ENCODE measurements around the gene ZNF280D. TPM values are rescaled to one million over a fixed set of nuclear protein-coding genes. Genes with fewer than 3 reads are reported as not detected.
"Not testable (repeated sequence)": the region's sequence is repeated elsewhere in the genome, so short reads cannot be mapped to it uniquely, and the experiment has no call there.

Gene ZNF280D
- polyA plus RNA-seq, 2 donors, result 7.1 to 13.2 TPM

DNA sequence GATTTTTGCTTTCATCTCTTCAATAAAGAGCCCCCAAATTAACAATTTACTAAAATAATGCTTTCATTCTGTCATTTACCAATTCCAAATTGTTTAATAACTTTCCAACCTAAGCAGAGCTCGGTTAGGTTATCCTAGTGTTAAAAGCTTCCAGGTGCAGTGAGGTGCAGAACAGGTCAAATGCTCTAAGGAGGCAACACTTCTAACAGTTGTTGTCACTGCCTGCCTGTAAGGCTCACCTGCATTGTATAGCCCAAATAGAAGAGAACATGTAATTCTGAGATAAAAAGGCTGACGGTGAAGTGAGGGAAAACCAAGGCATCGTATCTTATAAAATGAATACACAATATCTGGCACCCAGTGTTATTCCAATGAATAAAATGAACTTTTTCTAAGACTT lies 9.1 kb downstream of the ZNF280D start:
- Histone ChIP-seq H3K4me1 (ENCODE audit: control insufficient read depth in 2 of 2, insufficient read depth in 2 of 2, low read length in 1 of 2) (no peaks in the 10 kb centered on the region), H3K27ac (ENCODE audit: low read depth in 2 of 2, low read length in 1 of 2) (no peak overlapping the region), H3K9me3 (ENCODE audit: control insufficient read depth in 2 of 2, insufficient read depth in 1 of 2, low read depth in 1 of 2, low read length in 1 of 2) (no peaks in the 10 kb centered on the region), H3K36me3 (ENCODE audit: control insufficient read depth in 2 of 2, insufficient read depth in 2 of 2, low read length in 1 of 2) (no peaks in the 10 kb centered on the region), H3K27me3 (ENCODE audit: control insufficient read depth in 1 of 2, insufficient read depth in 2 of 2, low read length in 2 of 2) (no peaks in the 10 kb centered on the region), H3K4me3 (ENCODE audit: low read depth in 1 of 2, low read length in 2 of 2) (no peak overlapping the region)
- 69 to 75% methylated on average over 3 of the region's 3 CpGs for WGBS, 2 donors

DNA sequence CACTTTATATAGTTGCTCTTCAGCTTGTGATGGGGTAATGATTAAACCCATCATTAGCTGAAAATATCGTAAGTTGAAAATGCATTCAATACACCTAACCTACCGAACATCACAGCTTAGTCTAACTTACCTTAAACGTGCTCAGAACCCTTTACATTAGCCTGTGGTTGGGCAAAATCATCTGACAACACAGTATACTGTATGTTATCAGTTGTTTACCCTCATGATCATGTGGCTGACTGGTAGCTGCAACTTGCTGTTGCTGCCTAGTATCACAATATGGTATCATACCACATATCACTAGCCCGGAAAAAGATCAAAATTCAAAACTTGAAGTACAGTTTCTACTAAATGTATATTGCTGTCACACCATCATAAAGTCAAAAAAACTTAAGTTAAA lies 9.5 kb downstream of the ZNF280D start:
- no peaks in the 10 kb centered on the region for H3K4me1 ChIP-seq (ENCODE audit: control insufficient read depth in 2 of 2, insufficient read depth in 2 of 2, low read length in 1 of 2)
- no peak overlapping the region for H3K4me3 ChIP-seq (ENCODE audit: low read depth in 1 of 2, low read length in 2 of 2)
- no peaks in the 10 kb centered on the region for H3K9me3 ChIP-seq (ENCODE audit: control insufficient read depth in 2 of 2, insufficient read depth in 1 of 2, low read depth in 1 of 2, low read length in 1 of 2)
- H3K36me3 ChIP-seq (ENCODE audit: control insufficient read depth in 2 of 2, insufficient read depth in 2 of 2, low read length in 1 of 2), result no peaks in the 10 kb centered on the region
- no peaks in the 10 kb centered on the region for H3K27me3 ChIP-seq (ENCODE audit: control insufficient read depth in 1 of 2, insufficient read depth in 2 of 2, low read length in 2 of 2)
- 81 to 93% methylated on average over 4 of the region's 4 CpGs for WGBS, 2 donors
- no peak overlapping the region for H3K27ac ChIP-seq (ENCODE audit: low read depth in 2 of 2, low read length in 1 of 2)

DNA sequence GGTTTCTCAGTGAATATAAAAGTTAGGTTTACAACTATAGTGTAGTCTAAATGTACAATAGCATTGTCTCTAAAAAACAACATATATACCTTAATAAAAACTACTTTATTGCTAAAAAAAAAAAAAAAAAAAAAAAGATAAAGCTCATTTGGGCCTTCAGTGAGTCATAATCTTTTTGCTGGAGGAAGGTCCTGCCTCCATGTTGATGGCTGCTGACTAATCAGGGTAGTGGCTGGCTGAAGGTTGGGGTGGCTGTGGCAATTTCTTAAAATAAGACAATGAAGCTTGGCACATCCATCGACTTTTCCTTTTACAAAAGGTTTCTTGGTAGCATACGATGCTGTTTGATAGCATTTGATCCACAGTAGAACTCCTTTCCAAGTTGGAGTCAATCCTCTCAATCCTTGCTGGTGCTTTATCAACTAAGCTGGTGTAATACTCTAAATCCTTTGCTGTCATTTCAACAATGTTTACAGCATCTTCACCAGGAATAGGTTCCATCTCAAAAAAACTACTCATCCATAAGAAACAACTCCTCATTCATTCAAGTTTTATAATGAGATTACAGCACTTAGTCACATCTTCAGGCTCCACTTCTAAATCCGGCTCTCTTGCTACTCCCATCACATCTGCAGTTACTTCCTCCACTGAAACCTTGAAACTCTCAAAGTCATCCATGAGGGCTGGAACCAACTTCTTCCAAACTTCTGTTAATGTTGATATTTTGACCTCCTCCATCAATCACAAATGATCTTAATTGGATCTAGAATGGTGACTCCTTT lies 13.3 kb downstream of the ZNF280D start:
- Histone ChIP-seq H3K4me1 (ENCODE audit: control insufficient read depth in 2 of 2, insufficient read depth in 2 of 2, low read length in 1 of 2) (no peaks in the 10 kb centered on the region), H3K9me3 (ENCODE audit: control insufficient read depth in 2 of 2, insufficient read depth in 1 of 2, low read depth in 1 of 2, low read length in 1 of 2) (no peaks in the 10 kb centered on the region), H3K4me3 (ENCODE audit: low read depth in 1 of 2, low read length in 2 of 2) (no peak overlapping the region), H3K36me3 (ENCODE audit: control insufficient read depth in 2 of 2, insufficient read depth in 2 of 2, low read length in 1 of 2) (no peaks in the 10 kb centered on the region), H3K27me3 (ENCODE audit: control insufficient read depth in 1 of 2, insufficient read depth in 2 of 2, low read length in 2 of 2) (no peaks in the 10 kb centered on the region), H3K27ac (ENCODE audit: low read depth in 2 of 2, low read length in 1 of 2) (no peak overlapping the region)
- WGBS, 2 donors, result 69 to 72% methylated on average over 3 of the region's 3 CpGs

DNA sequence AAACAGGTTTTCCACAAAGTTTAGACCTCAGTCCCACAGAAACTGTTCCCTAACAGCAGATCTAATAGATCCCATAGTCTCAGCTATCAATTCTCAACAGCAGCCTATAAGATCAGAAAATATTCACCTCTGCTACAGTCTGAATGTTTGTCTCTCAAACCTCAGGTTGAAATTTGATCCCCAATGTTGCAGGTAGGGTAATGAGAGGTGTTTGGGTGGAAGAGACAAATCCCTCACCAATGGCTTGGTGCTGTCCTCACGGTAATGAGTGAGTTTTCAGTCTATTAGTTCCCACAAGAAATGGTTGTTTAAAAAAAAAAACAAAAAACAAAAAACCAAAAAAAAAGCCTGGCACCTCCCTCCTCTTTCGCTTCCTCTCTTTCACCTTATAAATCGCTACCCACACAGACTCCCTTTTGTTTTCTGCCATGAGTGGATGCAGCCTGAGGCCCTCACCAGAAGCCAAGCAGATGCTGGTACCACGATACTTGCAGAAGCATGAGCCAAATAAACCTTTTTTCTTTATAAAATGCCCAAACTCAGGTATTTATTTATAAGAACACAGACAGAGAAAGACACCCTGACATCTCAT lies 14.2 kb downstream of the ZNF280D start:
- H3K4me1 ChIP-seq (ENCODE audit: control insufficient read depth in 2 of 2, insufficient read depth in 2 of 2, low read length in 1 of 2), result no peaks in the 10 kb centered on the region
- no peaks in the 10 kb centered on the region for H3K9me3 ChIP-seq (ENCODE audit: control insufficient read depth in 2 of 2, insufficient read depth in 1 of 2, low read depth in 1 of 2, low read length in 1 of 2)
- H3K27me3 ChIP-seq (ENCODE audit: control insufficient read depth in 1 of 2, insufficient read depth in 2 of 2, low read length in 2 of 2), result no peaks in the 10 kb centered on the region
- H3K27ac ChIP-seq (ENCODE audit: low read depth in 2 of 2, low read length in 1 of 2), result no peak overlapping the region
- 86% methylated on average over 4 of the region's 4 CpGs for WGBS, 2 donors
- no peak overlapping the region for H3K4me3 ChIP-seq (ENCODE audit: low read depth in 1 of 2, low read length in 2 of 2)
- H3K36me3 ChIP-seq (ENCODE audit: control insufficient read depth in 2 of 2, insufficient read depth in 2 of 2, low read length in 1 of 2), result no peaks in the 10 kb centered on the region

DNA sequence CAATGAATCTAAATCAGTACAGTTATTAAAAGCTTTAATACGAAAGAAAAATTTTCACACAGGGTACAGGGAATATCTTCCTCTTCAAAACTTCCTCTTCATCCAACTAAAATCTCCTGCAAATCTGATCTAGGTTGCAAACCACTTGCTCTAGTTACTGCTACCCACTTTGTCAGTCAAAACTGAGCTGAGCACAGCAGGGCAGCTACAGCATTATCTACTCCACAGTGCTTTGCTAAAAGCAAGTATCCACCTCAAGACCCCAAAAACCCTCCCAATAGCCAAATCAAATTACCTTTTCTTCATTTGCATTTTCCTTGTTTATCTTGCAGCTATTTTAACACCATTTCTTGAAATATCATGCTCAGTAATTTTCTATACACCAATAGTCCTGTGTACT lies 14.7 kb downstream of the ZNF280D start:
- no peak overlapping the region for H3K27ac ChIP-seq (ENCODE audit: low read depth in 2 of 2, low read length in 1 of 2)
- WGBS, 2 donors, result 84% methylated on average over 1 of the region's 1 CpG
- no peak overlapping the region for H3K4me3 ChIP-seq (ENCODE audit: low read depth in 1 of 2, low read length in 2 of 2)
- no peaks in the 10 kb centered on the region for H3K27me3 ChIP-seq (ENCODE audit: control insufficient read depth in 1 of 2, insufficient read depth in 2 of 2, low read length in 2 of 2)
- H3K36me3 ChIP-seq (ENCODE audit: control insufficient read depth in 2 of 2, insufficient read depth in 2 of 2, low read length in 1 of 2), result no peaks in the 10 kb centered on the region
- no peaks in the 10 kb centered on the region for H3K4me1 ChIP-seq (ENCODE audit: control insufficient read depth in 2 of 2, insufficient read depth in 2 of 2, low read length in 1 of 2)
- no peaks in the 10 kb centered on the region for H3K9me3 ChIP-seq (ENCODE audit: control insufficient read depth in 2 of 2, insufficient read depth in 1 of 2, low read depth in 1 of 2, low read length in 1 of 2)

DNA sequence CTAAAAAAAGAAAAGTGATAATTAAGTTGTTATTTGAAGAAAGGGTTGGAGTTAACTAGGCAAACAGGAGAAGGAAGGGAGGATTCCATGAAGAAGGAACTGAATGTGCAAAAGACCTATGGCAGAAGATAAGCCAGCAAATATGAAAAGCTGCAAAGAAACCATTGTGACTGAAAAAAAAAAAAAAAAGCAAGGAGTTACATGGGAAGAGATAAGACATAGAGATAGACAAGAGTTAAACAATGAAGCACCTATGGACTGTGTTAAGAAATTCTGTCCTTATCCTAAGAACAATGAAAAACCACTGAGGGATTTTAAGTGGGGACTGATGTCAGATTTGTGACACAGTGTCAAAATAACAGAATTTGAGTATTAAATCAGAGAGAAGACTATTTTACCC lies 17.0 kb downstream of the ZNF280D start:
- H3K9me3 ChIP-seq (ENCODE audit: control insufficient read depth in 2 of 2, insufficient read depth in 1 of 2, low read depth in 1 of 2, low read length in 1 of 2), result no peaks in the 10 kb centered on the region
- no peak overlapping the region for H3K4me3 ChIP-seq (ENCODE audit: low read depth in 1 of 2, low read length in 2 of 2)
- no peak overlapping the region for H3K27ac ChIP-seq (ENCODE audit: low read depth in 2 of 2, low read length in 1 of 2)
- H3K4me1 ChIP-seq (ENCODE audit: control insufficient read depth in 2 of 2, insufficient read depth in 2 of 2, low read length in 1 of 2), result no peaks in the 10 kb centered on the region
- no peaks in the 10 kb centered on the region for H3K36me3 ChIP-seq (ENCODE audit: control insufficient read depth in 2 of 2, insufficient read depth in 2 of 2, low read length in 1 of 2)
- no peaks in the 10 kb centered on the region for H3K27me3 ChIP-seq (ENCODE audit: control insufficient read depth in 1 of 2, insufficient read depth in 2 of 2, low read length in 2 of 2)

DNA sequence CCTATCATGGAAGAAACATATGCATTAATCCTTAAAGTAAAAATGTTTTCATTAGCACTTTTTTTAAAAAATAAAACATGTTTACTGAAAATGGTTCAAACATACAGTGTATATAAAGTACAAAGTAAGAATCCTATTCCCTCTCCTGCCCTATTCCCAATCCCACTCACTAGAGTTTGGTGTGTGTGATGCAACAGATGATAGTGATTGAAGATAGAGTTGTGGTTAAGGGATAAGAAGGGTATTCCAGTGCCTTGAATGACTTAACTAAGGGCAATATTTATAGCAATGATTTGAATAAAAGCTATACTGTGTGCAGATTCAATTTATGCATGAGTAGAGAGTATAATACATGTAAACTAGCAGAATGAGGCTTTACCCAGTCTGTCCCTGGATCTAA lies 18.1 kb downstream of the ZNF280D start:
- Histone ChIP-seq H3K4me1 (ENCODE audit: control insufficient read depth in 2 of 2, insufficient read depth in 2 of 2, low read length in 1 of 2) (no peaks in the 10 kb centered on the region), H3K27me3 (ENCODE audit: control insufficient read depth in 1 of 2, insufficient read depth in 2 of 2, low read length in 2 of 2) (no peaks in the 10 kb centered on the region), H3K27ac (ENCODE audit: low read depth in 2 of 2, low read length in 1 of 2) (no peak overlapping the region), H3K36me3 (ENCODE audit: control insufficient read depth in 2 of 2, insufficient read depth in 2 of 2, low read length in 1 of 2) (no peaks in the 10 kb centered on the region), H3K9me3 (ENCODE audit: control insufficient read depth in 2 of 2, insufficient read depth in 1 of 2, low read depth in 1 of 2, low read length in 1 of 2) (no peaks in the 10 kb centered on the region), H3K4me3 (ENCODE audit: low read depth in 1 of 2, low read length in 2 of 2) (no peak overlapping the region)

DNA sequence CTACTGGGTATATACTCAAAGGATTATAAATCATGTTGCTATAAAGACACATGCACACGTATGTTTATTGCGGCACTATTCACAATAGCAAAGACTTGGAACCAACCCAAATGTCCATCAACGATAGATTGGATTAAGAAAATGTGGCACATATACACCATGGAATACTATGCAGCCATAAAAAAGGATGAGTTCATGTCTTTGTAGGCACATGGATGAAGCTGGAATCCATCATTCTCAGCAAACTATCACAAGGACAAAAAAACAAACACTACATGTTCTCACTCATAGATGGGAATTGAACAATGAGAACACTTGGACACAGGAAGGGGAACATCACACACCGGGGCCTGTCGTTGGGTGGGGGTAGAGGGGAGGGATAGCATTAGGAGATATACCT lies 23.8 kb downstream of the ZNF280D start:
- WGBS, 2 donors, result 98 to 100% methylated on average over 5 of the region's 5 CpGs
- H3K4me3 ChIP-seq (ENCODE audit: low read depth in 1 of 2, low read length in 2 of 2); H3K27ac ChIP-seq (ENCODE audit: low read depth in 2 of 2, low read length in 1 of 2); H3K4me1 ChIP-seq (ENCODE audit: control insufficient read depth in 2 of 2, insufficient read depth in 2 of 2, low read length in 1 of 2); H3K27me3 ChIP-seq (ENCODE audit: control insufficient read depth in 1 of 2, insufficient read depth in 2 of 2, low read length in 2 of 2); H3K36me3 ChIP-seq (ENCODE audit: control insufficient read depth in 2 of 2, insufficient read depth in 2 of 2, low read length in 1 of 2); H3K9me3 ChIP-seq (ENCODE audit: control insufficient read depth in 2 of 2, insufficient read depth in 1 of 2, low read depth in 1 of 2, low read length in 1 of 2): not testable (repeated sequence)

DNA sequence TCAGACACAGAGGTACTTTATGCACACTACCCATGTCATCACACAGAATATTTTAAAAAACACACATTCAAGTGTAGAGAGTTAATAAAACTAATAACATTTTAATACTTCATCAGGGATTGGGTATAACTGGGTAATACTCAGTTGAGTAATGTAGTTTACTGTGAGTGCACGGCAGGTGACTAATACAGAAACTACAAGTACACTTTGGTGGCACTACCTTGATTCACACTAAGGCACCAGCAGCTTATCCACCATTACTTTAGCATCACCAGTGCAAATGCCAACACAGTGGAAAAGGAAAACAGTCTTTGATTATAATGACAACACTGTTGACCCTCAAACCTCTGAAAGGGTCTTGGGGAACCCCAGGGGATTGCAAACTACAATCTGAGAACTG lies 33.6 kb downstream of the ZNF280D start:
- no peaks in the 10 kb centered on the region for H3K9me3 ChIP-seq (ENCODE audit: control insufficient read depth in 2 of 2, insufficient read depth in 1 of 2, low read depth in 1 of 2, low read length in 1 of 2)
- no peaks in the 10 kb centered on the region for H3K27me3 ChIP-seq (ENCODE audit: control insufficient read depth in 1 of 2, insufficient read depth in 2 of 2, low read length in 2 of 2)
- H3K36me3 ChIP-seq (ENCODE audit: control insufficient read depth in 2 of 2, insufficient read depth in 2 of 2, low read length in 1 of 2), result peaks cover 2 to 7% of the 10 kb centered on the region in 2 donors
- no peaks in the 10 kb centered on the region for H3K4me1 ChIP-seq (ENCODE audit: control insufficient read depth in 2 of 2, insufficient read depth in 2 of 2, low read length in 1 of 2)
- 86% methylated on average over 1 of the region's 1 CpG for WGBS, 2 donors
- H3K27ac ChIP-seq (ENCODE audit: low read depth in 2 of 2, low read length in 1 of 2), result no peak overlapping the region
- no peak overlapping the region for H3K4me3 ChIP-seq (ENCODE audit: low read depth in 1 of 2, low read length in 2 of 2)

DNA sequence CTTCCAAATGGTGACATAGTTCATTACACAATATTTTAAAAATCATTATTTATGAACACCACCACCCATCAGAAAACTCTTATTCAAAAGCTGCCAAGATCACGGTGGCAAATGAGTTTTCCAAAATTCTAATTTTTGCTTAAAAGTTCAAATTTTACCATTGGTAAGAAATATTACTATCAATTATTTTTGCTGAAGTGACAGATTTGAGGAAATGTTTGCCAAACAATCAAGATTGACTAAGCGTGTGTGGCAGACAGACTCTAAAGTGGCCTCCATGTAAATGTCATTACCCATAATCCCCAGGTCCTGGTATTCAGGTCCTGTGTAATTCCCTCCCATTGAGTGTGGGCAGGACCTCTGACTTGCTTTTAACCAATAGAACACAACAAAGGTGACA lies 35.0 kb downstream of the ZNF280D start:
- Histone ChIP-seq H3K4me3 (ENCODE audit: low read depth in 1 of 2, low read length in 2 of 2) (no peak overlapping the region), H3K27ac (ENCODE audit: low read depth in 2 of 2, low read length in 1 of 2) (no peak overlapping the region), H3K9me3 (ENCODE audit: control insufficient read depth in 2 of 2, insufficient read depth in 1 of 2, low read depth in 1 of 2, low read length in 1 of 2) (no peaks in the 10 kb centered on the region), H3K4me1 (ENCODE audit: control insufficient read depth in 2 of 2, insufficient read depth in 2 of 2, low read length in 1 of 2) (no peaks in the 10 kb centered on the region), H3K27me3 (ENCODE audit: control insufficient read depth in 1 of 2, insufficient read depth in 2 of 2, low read length in 2 of 2) (no peaks in the 10 kb centered on the region), H3K36me3 (ENCODE audit: control insufficient read depth in 2 of 2, insufficient read depth in 2 of 2, low read length in 1 of 2) (peaks cover 2 to 7% of the 10 kb centered on the region in 2 donors)
- WGBS, 2 donors, result 95 to 96% methylated on average over 2 of the region's 2 CpGs

Measured in esophagus (tissue), 2 donors.